SK-N-SH (cell line): ENCODE data around the gene UTF1. TPM values are rescaled to one million over a fixed set of nuclear protein-coding genes. Genes with fewer than 3 reads are reported as not detected.

Experiments used
- CTCF ChIA-PET: fragments of 300-600, 350-600 bp; formaldehyde crosslinking; extraction: SDS; loops from one replicate; lab custom pipeline; 2021; lab: Yijun Ruan, JAX
- POLR2A ChIA-PET: fragments of 350-600 bp; sonication (Branson Sonifier 250); formaldehyde crosslinking; extraction: SDS; loops from one replicate; lab custom pipeline; 2020; ENCODE audit warnings: antibody characterized with exemption, inconsistent platforms; lab: Yijun Ruan, JAX
- DNase-seq: peaks from one replicate; pipeline ENCODE4 v3.0.0; 2012
- H2AFZ ChIP-seq: fragments of 200-600 bp; sonication (generic); 2 replicates; pipeline ENCODE4 v1.8.1; 2016; ENCODE audit warnings: antibody characterized with exemption, mild to moderate bottlenecking, low read depth
- H3F3A ChIP-seq: fragments of 200-600 bp; sonication (generic); replicated peaks from 2 replicates; pipeline ENCODE3; 2016; ENCODE audit warnings: antibody characterized with exemption, mild to moderate bottlenecking; ENCODE audit not compliant: insufficient read depth
- H3K27ac ChIP-seq, 2 experiments: fragments of 200-500 bp in 1 of 2; fragments of 200-600 bp in 1 of 2; sonication (Bioruptor generic) in 1 of 2; sonication (generic), shearing (Covaris generic) in 1 of 2; 2 replicates each; pipeline versions ENCODE4 v1.5.1 to v1.6.1; 2014 to 2016; ENCODE audit warnings: low read depth in 2 of 2, inconsistent platforms in 1 of 2, low read length in 1 of 2, mild to moderate bottlenecking in 1 of 2, mixed read lengths in 1 of 2
- H3K27me3 ChIP-seq: fragments of 200-600 bp; sonication (generic), shearing (Covaris generic); 2 replicates; pipeline ENCODE4 v1.6.1; 2016; ENCODE audit warnings: mixed run types; ENCODE audit not compliant: insufficient read depth
- H3K36me3 ChIP-seq, 2 experiments: fragments of 200-500 bp in 1 of 2; fragments of 200-600 bp in 1 of 2; sonication (Bioruptor generic) in 1 of 2; sonication (generic) in 1 of 2; replicated peaks in 1 of 2; 2 replicates each; pipeline versions ENCODE3 to v1.5.1; 2014 to 2016; ENCODE audit warnings: low read length in 1 of 2, mild to moderate bottlenecking in 1 of 2; ENCODE audit not compliant: insufficient read depth in 2 of 2, control insufficient read depth in 1 of 2
- H3K4me1 ChIP-seq, 2 experiments: fragments of 200-500 bp in 1 of 2; fragments of 200-600 bp in 1 of 2; sonication (Bioruptor generic) in 1 of 2; sonication (generic), shearing (Covaris generic) in 1 of 2; 2 replicates each; pipeline versions ENCODE4 v1.5.1 to v1.6.1; 2014 to 2016; ENCODE audit warnings: low read depth in 1 of 2, low read length in 1 of 2, mixed run types in 1 of 2; ENCODE audit not compliant: insufficient read depth in 2 of 2, control insufficient read depth in 1 of 2
- H3K4me2 ChIP-seq: fragments of 200-600 bp; sonication (generic), shearing (Covaris generic); 2 replicates; pipeline ENCODE4 v1.6.1; 2017; ENCODE audit warnings: mixed run types
- H3K4me3 ChIP-seq, 2 experiments: fragments of 200-500 bp in 1 of 2; fragments of 200-600 bp in 1 of 2; sonication (Bioruptor generic) in 1 of 2; sonication (generic), shearing (Covaris generic) in 1 of 2; 2 replicates each; pipeline versions ENCODE4 v1.5.1 to v1.8.1; 2014 to 2016; ENCODE audit warnings: low read depth in 2 of 2, inconsistent platforms in 1 of 2, low read length in 1 of 2, mild to moderate bottlenecking in 1 of 2, mixed read lengths in 1 of 2, moderate library complexity in 1 of 2
- H3K79me2 ChIP-seq: fragments of 200-600 bp; sonication (generic); 2 replicates; pipeline ENCODE4 v1.8.1; 2017; ENCODE audit warnings: mild to moderate bottlenecking; ENCODE audit not compliant: insufficient read depth
- H3K9ac ChIP-seq: fragments of 200-600 bp; sonication (generic); 2 replicates; pipeline ENCODE4 v1.6.1; 2017; ENCODE audit warnings: mixed run types
- H3K9me2 ChIP-seq: fragments of 200-600 bp; sonication (generic); 2 replicates; pipeline ENCODE4 v1.6.1; 2017; ENCODE audit warnings: mixed run types
- H3K9me3 ChIP-seq: fragments of 200-600 bp; sonication (generic); 2 replicates; pipeline ENCODE4 v1.6.1; 2017; ENCODE audit warnings: mixed run types, mild to moderate bottlenecking, moderate library complexity
- H4K20me1 ChIP-seq: fragments of 200-600 bp; sonication (generic); 2 replicates; pipeline ENCODE4 v1.6.1; 2017; ENCODE audit warnings: mild to moderate bottlenecking, mixed run types; ENCODE audit not compliant: insufficient read depth
- ELF1 ChIP-seq: IDR thresholded peaks from 2 replicates; pipeline ENCODE4 v1.4.0; 2012
- EP300 ChIP-seq, 2 experiments: IDR thresholded peaks; 2 replicates each; pipeline versions ENCODE4 v1.4.0 to v1.6.1; 2012; ENCODE audit warnings: borderline replicate concordance in 1 of 2, low read depth in 1 of 2, low read length in 1 of 2
- FOSL2 ChIP-seq: IDR thresholded peaks from 2 replicates; pipeline ENCODE4 v1.4.0; 2012; ENCODE audit warnings: low read depth, mild to moderate bottlenecking, moderate library complexity, borderline replicate concordance
- FOXJ3 ChIP-seq: sonication (generic); formaldehyde crosslinking; IDR thresholded peaks from 2 replicates; pipeline ENCODE4 v1.5.1; 2020; ENCODE audit warnings: mild to moderate bottlenecking, missing genetic modification reagents
- FOXM1 ChIP-seq: IDR thresholded peaks from 2 replicates; pipeline ENCODE4 v1.4.0; 2012; ENCODE audit warnings: low read depth, mild to moderate bottlenecking
- MEF2A ChIP-seq: IDR thresholded peaks from 2 replicates; pipeline ENCODE4 v1.4.0; 2012; ENCODE audit warnings: low read depth, borderline replicate concordance
- NFIC ChIP-seq: IDR thresholded peaks from 2 replicates; pipeline ENCODE4 v1.4.0; 2012; ENCODE audit warnings: borderline replicate concordance
- POLR2AphosphoS5 ChIP-seq: IDR thresholded peaks from 2 replicates; pipeline ENCODE4 v1.6.1; 2012; ENCODE audit warnings: low read depth, low read length
- RAD21 ChIP-seq: IDR thresholded peaks from 2 replicates; pipeline ENCODE4 v1.6.1; 2012; ENCODE audit warnings: mild to moderate bottlenecking, low read length
- RCOR1 ChIP-seq: fragments of 150-350 bp; IDR thresholded peaks from 2 replicates; pipeline ENCODE4 v1.6.1; 2017; ENCODE audit warnings: antibody characterized with exemption, low read length
- SIN3A ChIP-seq: IDR thresholded peaks from 2 replicates; pipeline ENCODE4 v1.6.1; 2012; ENCODE audit warnings: low read depth, mild to moderate bottlenecking, low read length, moderate library complexity, borderline replicate concordance
- SMC3 ChIP-seq: IDR thresholded peaks from 2 replicates; pipeline ENCODE4 v1.6.1; 2012; ENCODE audit warnings: low read depth, low read length, improper control_type of control experiment
- TCF12 ChIP-seq: IDR thresholded peaks from 2 replicates; pipeline ENCODE4 v1.4.0; 2012
- TEAD4 ChIP-seq: IDR thresholded peaks from 2 replicates; pipeline ENCODE4 v1.4.0; 2012; ENCODE audit warnings: mild to moderate bottlenecking, borderline replicate concordance; ENCODE audit not compliant: insufficient read depth
- WGBS: methylation state at CpG from one replicate; pipeline ENCODE4 v1.1.6; 2017; ENCODE audit warnings: low lambda C conversion rate; 5-methylcytosine and 5-hydroxymethylcytosine counted together
- polyA plus RNA-seq, 3 experiments: library from polyadenylated mRNA; depleted of rRNA; stranded (reverse); fragments of >200 nt; gene quantifications; 2 replicates each; pipeline ENCODE4 v1.2.3, GENCODE V29; 2012
- TF ChIP-seq, protein P1 (sequence below): IDR thresholded peaks from 2 replicates; pipeline ENCODE4; 2012
- TF ChIP-seq, protein P2 (sequence below): fragments of 150-350 bp; IDR thresholded peaks from 2 replicates; pipeline ENCODE4 v1.6.1; 2017; ENCODE audit warnings: antibody characterized with exemption, low read length, low read depth, borderline replicate concordance
- TF ChIP-seq, protein P3 (sequence below): IDR thresholded peaks from 2 replicates; pipeline ENCODE4 v1.4.0; 2012; ENCODE audit warnings: low read depth, borderline replicate concordance
- TF ChIP-seq, protein P4 (sequence below): fragments of 150-350 bp; IDR thresholded peaks from 2 replicates; pipeline ENCODE4 v1.6.1; 2016; ENCODE audit warnings: mild to moderate bottlenecking, low read depth, low read length
- TF ChIP-seq, protein P5 (sequence below): IDR thresholded peaks from 2 replicates; pipeline ENCODE4 v1.4.0; 2012; ENCODE audit warnings: low read depth

The UTF1 gene
- polyA plus RNA-seq, 1 of the 3 experiments (the other 2 are of a cell fraction), result not detected

DNA sequence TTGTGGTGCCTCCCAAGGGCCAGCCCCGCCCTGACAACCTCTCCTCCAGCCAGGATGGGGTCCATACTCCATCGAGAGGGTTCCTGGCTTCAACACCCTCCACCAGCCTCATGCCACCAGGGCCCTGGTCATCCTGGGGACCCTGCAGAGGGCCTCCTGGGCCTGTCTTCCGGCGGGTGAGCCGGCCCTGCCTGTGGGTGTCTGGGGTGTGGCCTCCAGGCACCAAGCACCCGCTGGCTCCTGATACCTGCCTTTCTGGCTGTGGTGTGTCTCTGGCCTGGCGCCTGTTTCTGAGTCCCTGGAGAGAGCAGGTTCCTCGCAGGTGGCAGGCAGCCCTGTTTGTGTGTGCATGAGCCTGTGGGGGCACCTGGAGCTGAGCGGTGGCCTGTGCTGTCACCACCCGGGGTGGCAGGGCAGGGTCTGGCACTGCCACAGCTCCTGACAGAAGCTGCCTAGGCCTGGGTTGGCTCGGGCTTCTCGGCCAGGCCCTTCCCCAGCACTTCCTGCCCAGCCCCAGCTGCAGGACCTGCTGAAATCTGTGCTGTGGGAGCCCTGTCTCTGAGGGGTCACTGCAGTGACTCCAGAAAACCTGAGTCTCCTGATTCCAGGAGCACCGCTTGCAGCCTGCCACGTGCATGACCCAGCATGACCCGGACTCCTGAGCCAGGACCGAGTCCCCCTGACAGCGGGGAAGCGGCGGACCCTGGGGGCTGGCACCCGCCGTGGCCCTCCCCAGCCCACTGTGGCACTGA is 28.2 kb downstream of the UTF1 start:
- Histone ChIP-seq H3K9me2 (no peaks in the 10 kb centered on the region), H3K4me2 (peak overlapping the region; percentile 67; the same call in 1 of the 2 replicates), H3K4me1 (peaks cover 16 to 17% of the 10 kb centered on the region in 2 experiments; a peak in 3 of 4 replicates), H3K27ac (peak overlapping the region in 1 of 2 experiments; percentile 76; a peak in 1 of 4 replicates), H4K20me1 (no peaks in the 10 kb centered on the region), H3K4me3 (no peak overlapping the region), H3K9me3 (no peaks in the 10 kb centered on the region), H3K79me2 (no peaks in the 10 kb centered on the region), H3K9ac (0 out of 2 replicates have a peak overlapping the region, but pooled peaks have one; percentile 11), H2AFZ (no peak overlapping the region), H3K36me3 (no peaks in the 10 kb centered on the region), H3F3A (peaks cover 6% of the 10 kb centered on the region), H3K27me3 (no peaks in the 10 kb centered on the region)
- POLR2A ChIA-PET, result no interaction called here
- 60% methylated on average over 1 of the region's 21 CpGs for WGBS
- CTCF ChIA-PET, result interaction anchor here (1.1 to 1.3 kb wide), 2 partner anchors 50 to 115 kb away, joined by 3 to 5 read pairs; no protein-coding TSS in a partner anchor
- DNase-seq, result no peak
- no peak for TF ChIP-seq TEAD4
- no peak for TF ChIP-seq FOXM1
- no peak for TF ChIP-seq NFIC
- TF ChIP-seq TCF12, result no peak
- TF ChIP-seq, protein P1, sequence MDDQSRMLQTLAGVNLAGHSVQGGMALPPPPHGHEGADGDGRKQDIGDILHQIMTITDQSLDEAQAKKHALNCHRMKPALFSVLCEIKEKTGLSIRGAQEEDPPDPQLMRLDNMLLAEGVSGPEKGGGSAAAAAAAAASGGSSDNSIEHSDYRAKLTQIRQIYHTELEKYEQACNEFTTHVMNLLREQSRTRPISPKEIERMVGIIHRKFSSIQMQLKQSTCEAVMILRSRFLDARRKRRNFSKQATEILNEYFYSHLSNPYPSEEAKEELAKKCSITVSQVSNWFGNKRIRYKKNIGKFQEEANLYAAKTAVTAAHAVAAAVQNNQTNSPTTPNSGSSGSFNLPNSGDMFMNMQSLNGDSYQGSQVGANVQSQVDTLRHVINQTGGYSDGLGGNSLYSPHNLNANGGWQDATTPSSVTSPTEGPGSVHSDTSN, result no peak
- no peak for TF ChIP-seq ELF1
- TF ChIP-seq, protein P2, sequence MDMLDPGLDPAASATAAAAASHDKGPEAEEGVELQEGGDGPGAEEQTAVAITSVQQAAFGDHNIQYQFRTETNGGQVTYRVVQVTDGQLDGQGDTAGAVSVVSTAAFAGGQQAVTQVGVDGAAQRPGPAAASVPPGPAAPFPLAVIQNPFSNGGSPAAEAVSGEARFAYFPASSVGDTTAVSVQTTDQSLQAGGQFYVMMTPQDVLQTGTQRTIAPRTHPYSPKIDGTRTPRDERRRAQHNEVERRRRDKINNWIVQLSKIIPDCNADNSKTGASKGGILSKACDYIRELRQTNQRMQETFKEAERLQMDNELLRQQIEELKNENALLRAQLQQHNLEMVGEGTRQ, result no peak
- no peak for TF ChIP-seq RAD21
- TF ChIP-seq, protein P3, sequence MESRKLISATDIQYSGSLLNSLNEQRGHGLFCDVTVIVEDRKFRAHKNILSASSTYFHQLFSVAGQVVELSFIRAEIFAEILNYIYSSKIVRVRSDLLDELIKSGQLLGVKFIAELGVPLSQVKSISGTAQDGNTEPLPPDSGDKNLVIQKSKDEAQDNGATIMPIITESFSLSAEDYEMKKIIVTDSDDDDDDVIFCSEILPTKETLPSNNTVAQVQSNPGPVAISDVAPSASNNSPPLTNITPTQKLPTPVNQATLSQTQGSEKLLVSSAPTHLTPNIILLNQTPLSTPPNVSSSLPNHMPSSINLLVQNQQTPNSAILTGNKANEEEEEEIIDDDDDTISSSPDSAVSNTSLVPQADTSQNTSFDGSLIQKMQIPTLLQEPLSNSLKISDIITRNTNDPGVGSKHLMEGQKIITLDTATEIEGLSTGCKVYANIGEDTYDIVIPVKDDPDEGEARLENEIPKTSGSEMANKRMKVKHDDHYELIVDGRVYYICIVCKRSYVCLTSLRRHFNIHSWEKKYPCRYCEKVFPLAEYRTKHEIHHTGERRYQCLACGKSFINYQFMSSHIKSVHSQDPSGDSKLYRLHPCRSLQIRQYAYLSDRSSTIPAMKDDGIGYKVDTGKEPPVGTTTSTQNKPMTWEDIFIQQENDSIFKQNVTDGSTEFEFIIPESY, result no peak

DNA sequence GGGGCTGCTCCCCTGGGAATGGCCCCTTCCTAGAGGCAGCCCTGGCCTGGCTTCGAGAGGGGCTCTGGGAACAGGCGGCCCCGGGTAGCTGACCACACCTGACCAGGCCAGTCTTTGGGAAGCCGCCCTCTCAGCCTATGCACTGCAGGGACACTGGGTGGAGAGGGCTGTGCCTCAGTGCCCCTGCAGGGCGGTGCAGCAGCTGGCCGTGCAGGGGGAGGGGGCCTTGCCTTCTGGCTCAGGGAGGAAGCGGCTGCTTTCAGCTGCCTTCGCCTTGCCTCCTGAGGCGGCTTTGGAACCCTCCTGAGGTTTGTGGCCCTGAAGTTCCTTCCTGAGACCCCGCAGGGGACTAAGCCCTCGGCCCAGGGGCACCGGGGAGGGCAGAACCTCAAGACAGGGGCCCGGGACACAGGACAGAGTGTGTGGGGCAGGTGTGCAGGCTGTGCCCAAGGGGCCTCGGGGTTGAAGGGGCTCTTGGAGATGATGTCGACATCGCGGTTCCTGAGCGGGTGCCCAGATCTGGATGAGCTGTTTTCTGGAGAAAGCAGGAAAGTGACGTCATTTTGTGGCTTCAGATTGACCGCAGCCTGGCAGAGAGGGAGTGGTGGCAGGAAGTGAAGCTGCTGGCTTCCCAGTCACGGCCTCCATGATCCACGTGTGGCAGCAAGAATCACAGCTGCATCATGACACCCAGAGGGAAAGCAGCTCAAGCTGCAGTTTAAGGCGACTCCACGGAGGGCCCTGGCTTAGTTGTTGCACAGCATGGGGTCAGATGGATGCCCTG is 29.0 kb downstream of the UTF1 start:
- H3K9ac ChIP-seq, result 0 out of 2 replicates have a peak overlapping the region, but pooled peaks have one; percentile 11
- H3F3A ChIP-seq, result peaks cover 6% of the 10 kb centered on the region
- H4K20me1 ChIP-seq, result no peaks in the 10 kb centered on the region
- H3K9me3 ChIP-seq, result no peaks in the 10 kb centered on the region
- H2AFZ ChIP-seq, result peak overlapping the region; percentile 71
- no peaks in the 10 kb centered on the region for H3K9me2 ChIP-seq
- ChIA-PET CTCF (interaction anchor here (1.1 kb wide), 1 partner anchor 49 kb away, joined by 3 read pairs; no protein-coding TSS in a partner anchor), POLR2A (no interaction called here)
- H3K27ac ChIP-seq, result peak overlapping the region in 1 of 2 experiments; percentile 76; a peak in 2 of 4 replicates
- H3K4me1 ChIP-seq, result peaks cover 16 to 17% of the 10 kb centered on the region in 2 experiments; a peak in 3 of 4 replicates
- no peaks in the 10 kb centered on the region for H3K36me3 ChIP-seq
- no peak overlapping the region for H3K4me3 ChIP-seq
- WGBS, result 24% methylated on average over 12 of the region's 24 CpGs
- H3K4me2 ChIP-seq, result peak overlapping the region; percentile 67
- no peaks in the 10 kb centered on the region for H3K27me3 ChIP-seq
- DNase-seq, result no peak
- H3K79me2 ChIP-seq, result no peaks in the 10 kb centered on the region
- TF ChIP-seq FOSL2 (peak; percentile 91), TEAD4 (0 out of 2 replicates have a peak, but pooled peaks have one; percentile 42), MEF2A (no peak), RAD21 (no peak), EP300 (IDR thresholded peaks at IDR 0.05; ENCODE audit: borderline replicate concordance in 1 of 2, low read depth in 1 of 2, low read length in 1 of 2) (peak in 1 of 2 experiments; percentile 89; a peak in 1 of 4 replicates), TCF12 (peak; percentile 88), SIN3A (peak; percentile 84; the same call in 1 of the 2 replicates), SMC3 (no peak), ELF1 (peak; percentile 74), POLR2AphosphoS5 (peak; percentile 64; the same call in 1 of the 2 replicates), RCOR1 (no peak), FOXJ3 (no peak)
- TF ChIP-seq, protein P4, sequence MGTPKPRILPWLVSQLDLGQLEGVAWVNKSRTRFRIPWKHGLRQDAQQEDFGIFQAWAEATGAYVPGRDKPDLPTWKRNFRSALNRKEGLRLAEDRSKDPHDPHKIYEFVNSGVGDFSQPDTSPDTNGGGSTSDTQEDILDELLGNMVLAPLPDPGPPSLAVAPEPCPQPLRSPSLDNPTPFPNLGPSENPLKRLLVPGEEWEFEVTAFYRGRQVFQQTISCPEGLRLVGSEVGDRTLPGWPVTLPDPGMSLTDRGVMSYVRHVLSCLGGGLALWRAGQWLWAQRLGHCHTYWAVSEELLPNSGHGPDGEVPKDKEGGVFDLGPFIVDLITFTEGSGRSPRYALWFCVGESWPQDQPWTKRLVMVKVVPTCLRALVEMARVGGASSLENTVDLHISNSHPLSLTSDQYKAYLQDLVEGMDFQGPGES, result no peak
- TF ChIP-seq, protein P5, sequence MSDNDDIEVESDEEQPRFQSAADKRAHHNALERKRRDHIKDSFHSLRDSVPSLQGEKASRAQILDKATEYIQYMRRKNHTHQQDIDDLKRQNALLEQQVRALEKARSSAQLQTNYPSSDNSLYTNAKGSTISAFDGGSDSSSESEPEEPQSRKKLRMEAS, result peak; percentile 99
